Transverse colon (tissue), 4 donors: ENCODE results near the gene AK2. TPM values are rescaled to one million over a fixed set of nuclear protein-coding genes. Genes with fewer than 3 reads are reported as not detected.

Experiments used
- DNase-seq: peaks from one replicate; pipeline ENCODE4 v3.0.0-alpha.2; 2019
- H3K27ac ChIP-seq, 4 donors: fragments of 200-600 bp; sonication (generic); 2 replicates each; pipeline ENCODE4 v1.5.1; 2016 to 2018; ENCODE audit warnings: inconsistent platforms in 4 of 4
- H3K27me3 ChIP-seq: fragments of 200-600 bp; sonication (generic); 2 replicates; pipeline ENCODE4 v1.5.1; 2017; ENCODE audit warnings: inconsistent platforms
- H3K36me3 ChIP-seq, 4 donors: fragments of 200-600 bp; sonication (generic); 2 replicates each; pipeline ENCODE4 v1.5.1; 2017 to 2019; ENCODE audit warnings: inconsistent platforms in 4 of 4
- H3K4me1 ChIP-seq, 4 donors: fragments of 200-600 bp; sonication (generic); 2 replicates each; pipeline ENCODE4 v1.5.1; 2017 to 2020; ENCODE audit warnings: inconsistent platforms in 4 of 4
- H3K4me3 ChIP-seq, 4 donors: fragments of 200-600 bp; sonication (generic); 1 replicate in 1 of 4; 2 replicates in 3 of 4; pipeline versions ENCODE4 v1.5.1 to v1.6.1; 2017 to 2019; ENCODE audit warnings: inconsistent platforms in 4 of 4
- H3K9me3 ChIP-seq, 2 donors: fragments of 200-600 bp; sonication (generic); 2 replicates each; pipeline ENCODE4 v1.5.1; 2017 to 2019; ENCODE audit warnings: inconsistent platforms in 2 of 2
- CTCF ChIP-seq, 5 experiments: fragments of 200-600 bp in 3 of 5; fragments of 450-650 bp in 2 of 5; sonication (generic) in 3 of 5; IDR thresholded peaks; 1 replicate in 2 of 5; 2 replicates in 3 of 5; pipeline ENCODE4 v1.5.1; 2016 to 2017; ENCODE audit warnings: antibody characterized with exemption in 5 of 5, inconsistent platforms in 3 of 5, mild to moderate bottlenecking in 2 of 5, moderate library complexity in 1 of 5
- EP300 ChIP-seq: sonication (generic); formaldehyde crosslinking; IDR thresholded peaks from one replicate; pipeline ENCODE4 v1.6.1; 2017; ENCODE audit warnings: antibody characterized with exemption, low read depth
- POLR2A ChIP-seq: fragments of 450-650 bp; IDR thresholded peaks from one replicate; pipeline ENCODE4 v1.6.1; 2016; ENCODE audit warnings: antibody characterized with exemption, mild to moderate bottlenecking, moderate library complexity
- POLR2AphosphoS5 ChIP-seq, 3 donors: sonication (generic); formaldehyde crosslinking; IDR thresholded peaks; one replicate each; pipeline ENCODE4 v1.6.1; 2016; ENCODE audit warnings: antibody characterized with exemption in 3 of 3
- WGBS, 2 donors: methylation state at CpG; one replicate each; pipeline ENCODE4 v1.1.5; 2018; ENCODE audit warnings: low coverage in 1 of 2; 5-methylcytosine and 5-hydroxymethylcytosine counted together
- in situ Hi-C, 4 donors: fragments of 200-750 bp; cut with MboI; loops; one replicate each; pipeline versions ENCODE4 v1.15.0 to v1.15.1; 2017; ENCODE audit warnings: low sequenced_read_pairs in 3 of 4, low pct_ligation_motif_present in 1 of 4, low pct_unique_long_range_greater_than_20kb in 1 of 4
- intact Hi-C: fragments of 100-400 bp; cut with DNase I; formaldehyde crosslinking; loops from one replicate; pipeline ENCODE4 v1.15.1; 2023; ENCODE audit warnings: low total_unique reads
- total RNA-seq, 4 donors: library from RNA; depleted of rRNA; stranded (reverse); fragments of >200 nt; gene quantifications; one replicate each; pipeline ENCODE4 v1.1.0, GENCODE V29; 2016

AK2 gene
- 100 to 1,000 TPM; 209 to 296 (median 211) TPM for total RNA-seq

GRCh38 chr1:33036526-33037503 is at the start of gene AK2:
Gene AK2, minus strand, starts transcription at chr1:33036883. Its CDS starts 55 bp downstream, at chr1:33036828.
- 4 to 10% methylated on average over 19 to 59 of the region's 59 CpGs for WGBS, 2 donors

GRCh38 chr1:33086384-33086850 is 49.7 kb upstream of the AK2 start:
- Histone ChIP-seq H3K27ac (no peak overlapping the region), H3K27me3 (no peaks in the 10 kb centered on the region), H3K9me3 (no peaks in the 10 kb centered on the region), H3K36me3 (no peaks in the 10 kb centered on the region), H3K4me3 (no peak overlapping the region), H3K4me1 (peaks cover 0 to 20% (median 9%) of the 10 kb centered on the region in 4 donors)
- in situ Hi-C loops: no loop called here
- TF ChIP-seq CTCF (IDR thresholded peaks at IDR 0.05): peak; percentile 65 to 71 (median 68)
- TF ChIP-seq POLR2A: no peak
- peak; percentile 72 for DNase-seq
- 34 to 59% methylated on average over 4 to 11 of the region's 12 CpGs for WGBS, 2 donors
- intact Hi-C loops: loop anchor here (2.0 kb wide), 1 partner anchor 152 kb away; no protein-coding TSS in a partner anchor

More at GRCh38 chr1:33036526-33037503, at the start of gene AK2:
- Histone ChIP-seq H3K4me3 (peak within 1 kb of the TSS; percentile 73 to 95 (median 91)), H3K9me3 (no peaks in the 10 kb centered on the region), H3K36me3 (no peaks in the 10 kb centered on the region), H3K27me3 (no peaks in the 10 kb centered on the region), H3K27ac (peak within 1 kb of the TSS; percentile 84 to 93 (median 90)), H3K4me1 (peaks cover 4 to 42% (median 24%) of the 10 kb centered on the region in 4 donors)
- intact Hi-C loops: no loop called here
- TF ChIP-seq POLR2AphosphoS5 (IDR thresholded peaks at IDR 0.05): peak; percentile 86 to 90 (median 87)
- TF ChIP-seq POLR2A: peak; percentile 88
- TF ChIP-seq CTCF (IDR thresholded peaks at IDR 0.05): no peak
- TF ChIP-seq EP300: no peak
- in situ Hi-C loops: no loop called here
- peak; percentile 97 for DNase-seq

GRCh38 chr1:33085332-33085731 is 48.6 kb upstream of the AK2 start:
- Histone ChIP-seq H3K36me3 (no peaks in the 10 kb centered on the region), H3K4me3 (no peak overlapping the region), H3K9me3 (no peaks in the 10 kb centered on the region), H3K27ac (no peak overlapping the region), H3K4me1 (peaks cover 4 to 25% (median 15%) of the 10 kb centered on the region in 4 donors), H3K27me3 (no peaks in the 10 kb centered on the region)
- intact Hi-C loops (no loop called here), in situ Hi-C loops (no loop called here)
- WGBS, 2 donors: 77 to 86% methylated on average over 4 of the region's 4 CpGs
- DNase-seq: no peak
- TF ChIP-seq CTCF (IDR thresholded peaks at IDR 0.05) (no peak), POLR2AphosphoS5 (IDR thresholded peaks at IDR 0.05) (no peak), EP300 (no peak), POLR2A (no peak)

GRCh38 chr1:33082575-33083108 is 46.0 kb upstream of the AK2 start:
- no peaks in the 10 kb centered on the region for H3K9me3 ChIP-seq
- H3K36me3 ChIP-seq: no peaks in the 10 kb centered on the region
- H3K27ac ChIP-seq: no peak overlapping the region
- intact Hi-C loops (no loop called here), in situ Hi-C loops (no loop called here)
- no peak for DNase-seq
- no peaks in the 10 kb centered on the region for H3K27me3 ChIP-seq
- TF ChIP-seq POLR2AphosphoS5 (IDR thresholded peaks at IDR 0.05): no peak
- no peak for TF ChIP-seq POLR2A
- TF ChIP-seq CTCF (IDR thresholded peaks at IDR 0.05): no peak
- no peak for TF ChIP-seq EP300
- H3K4me1 ChIP-seq: peaks cover 5 to 26% (median 17%) of the 10 kb centered on the region in 4 donors
- WGBS, 2 donors: 82% methylated on average over 6 of the region's 6 CpGs
- H3K4me3 ChIP-seq: no peak overlapping the region
